Stimulated activated CD8-positive, alpha-beta memory T cell treated with anti-CD3 and anti-CD28 coated beads, Interleukin-12 subunit alpha, Interleukin-12 subunit beta, amount 100 ng/mL, for 4 hours (primary cell): Measurements from ENCODE around the gene ALOXE3.
A peak's percentile ranks its signal among the peaks of the same experiment; 100 is the strongest.
"Not testable (repeated sequence)": the region's sequence is repeated elsewhere in the genome, so short reads cannot be mapped to it uniquely, and the experiment has no call there.

ENCODE experiments used
- DNase-seq: peaks from one replicate; pipeline ENCODE4 v3.0.0-alpha.2; 2020; ENCODE audit warnings: low read depth

ALOXE3 gene

DNA sequence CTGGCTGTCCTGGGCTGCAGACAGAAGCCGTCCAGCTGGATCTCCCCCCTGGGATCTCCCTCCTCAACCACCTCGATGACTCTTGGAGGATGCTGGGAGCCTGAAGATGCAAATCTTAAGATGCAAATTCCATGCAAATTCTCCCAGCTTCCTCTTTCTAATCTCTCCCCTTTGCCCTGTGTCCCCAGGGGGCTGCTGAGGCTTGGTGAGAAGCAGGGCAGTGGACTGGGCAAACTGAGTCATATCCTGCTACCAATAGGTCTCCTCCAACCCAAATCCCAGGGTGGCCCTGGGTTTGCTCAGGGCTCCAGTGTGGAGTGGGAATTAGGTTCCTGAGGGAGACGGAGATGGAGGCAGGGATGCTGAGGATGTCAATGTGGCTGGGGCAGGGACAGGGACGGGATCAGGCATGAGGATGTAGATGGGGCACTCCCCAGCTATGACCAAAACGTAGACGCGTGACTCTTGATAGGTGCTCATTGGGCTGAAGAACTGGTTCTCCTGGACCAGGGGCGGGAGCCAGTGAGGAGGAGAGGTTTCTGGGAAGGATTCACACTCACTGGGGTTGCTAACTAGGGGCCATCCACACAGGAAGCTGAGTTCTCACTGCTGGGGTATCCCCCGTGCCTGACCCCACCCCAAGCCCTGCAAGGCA, 27.2 kb downstream of the ALOXE3 start:
- DNase-seq: no peak

- no peak for DNase-seq
These were observed 28.6 kb downstream of the ALOXE3 start for GRCh38 chr17:8089728-8090127.

DNA sequence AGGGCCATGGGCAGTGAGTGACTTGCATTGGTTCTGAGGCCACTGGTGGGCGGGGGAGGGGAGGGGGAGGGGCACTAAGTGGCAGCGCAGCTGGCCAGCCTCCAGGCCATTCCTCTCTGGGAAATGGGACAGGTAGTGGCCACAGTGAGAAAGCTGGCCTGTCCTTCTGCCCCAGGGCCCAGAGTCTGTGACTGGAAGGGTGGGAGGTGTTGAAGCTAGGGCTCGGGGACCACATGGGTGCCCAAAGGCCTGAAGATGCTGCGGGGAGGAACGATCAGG, 30.4 kb downstream of the ALOXE3 start:
- no peak for DNase-seq

- DNase-seq: no peak
These were observed 31.0 kb downstream of the ALOXE3 start, which contains the start of gene ALOX12B for GRCh38 chr17:8087075-8087951. Gene ALOX12B, minus strand, starts transcription at chr17:8087716. Its CDS starts 274 bp downstream, at chr17:8087442.

GRCh38 chr17:8084250-8084649, 34.1 kb downstream of the ALOXE3 start:
- DNase-seq: no peak

GRCh38 chr17:8082292-8082691, 36.0 kb downstream of the ALOXE3 start:
- no peak for DNase-seq

- no peak for DNase-seq
These were observed 36.4 kb downstream of the ALOXE3 start for GRCh38 chr17:8081876-8082275.

DNA sequence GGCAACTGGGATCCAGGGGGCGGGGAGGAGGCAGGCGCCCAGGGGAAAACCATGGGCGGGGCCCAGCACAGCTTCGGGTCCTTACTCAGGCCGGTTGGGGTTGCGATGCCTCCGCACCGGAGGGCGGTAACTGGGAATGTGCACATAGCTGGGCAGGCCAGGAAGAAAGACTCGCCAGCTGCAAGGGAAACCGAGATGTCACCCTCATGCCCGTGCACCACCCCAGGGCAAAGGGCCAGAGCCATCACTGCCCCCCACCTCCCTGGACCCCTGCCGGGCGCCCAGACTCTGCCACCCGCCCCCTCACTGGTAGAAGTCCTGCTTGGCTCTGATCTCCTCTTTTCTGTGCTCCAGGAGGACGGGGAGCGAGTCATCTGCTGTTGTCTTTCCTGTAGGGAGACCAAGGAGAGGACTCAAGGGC, 37.5 kb downstream of the ALOXE3 start:
- no peak for DNase-seq

- no peak for DNase-seq
These were observed 38.0 kb downstream of the ALOXE3 start for GRCh38 chr17:8080208-8080798.

- DNase-seq: peak; percentile 68
These were observed 38.8 kb downstream of the ALOXE3 start for GRCh38 chr17:8079291-8080207.

- DNase-seq: not testable (repeated sequence)
These were observed 40.4 kb downstream of the ALOXE3 start for GRCh38 chr17:8077939-8078338.

- no peak for DNase-seq
These were observed 41.6 kb downstream of the ALOXE3 start for GRCh38 chr17:8076502-8077266.

- DNase-seq: no peak
These were observed 42.6 kb downstream of the ALOXE3 start for GRCh38 chr17:8075574-8076342.

DNA sequence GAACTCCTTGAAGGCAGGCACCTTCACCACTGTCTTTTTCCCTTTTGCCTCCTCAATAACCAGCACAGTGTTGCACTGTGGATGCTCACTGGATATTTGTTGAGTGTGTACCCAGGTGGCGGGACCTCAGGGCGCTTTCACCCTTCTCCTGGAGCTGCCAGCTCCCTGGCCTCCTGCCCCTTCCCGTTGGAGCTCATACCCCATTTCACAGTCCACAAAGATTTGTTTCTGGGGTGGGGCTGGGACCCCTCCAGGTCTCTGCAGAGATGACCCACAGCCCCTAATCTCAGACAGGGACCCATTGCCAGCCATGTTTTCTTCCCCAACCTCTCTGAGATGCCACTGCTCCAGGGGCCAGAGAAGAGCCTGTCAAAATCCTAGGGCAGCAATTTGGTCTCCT, 43.2 kb downstream of the ALOXE3 start:
- no peak for DNase-seq

DNA sequence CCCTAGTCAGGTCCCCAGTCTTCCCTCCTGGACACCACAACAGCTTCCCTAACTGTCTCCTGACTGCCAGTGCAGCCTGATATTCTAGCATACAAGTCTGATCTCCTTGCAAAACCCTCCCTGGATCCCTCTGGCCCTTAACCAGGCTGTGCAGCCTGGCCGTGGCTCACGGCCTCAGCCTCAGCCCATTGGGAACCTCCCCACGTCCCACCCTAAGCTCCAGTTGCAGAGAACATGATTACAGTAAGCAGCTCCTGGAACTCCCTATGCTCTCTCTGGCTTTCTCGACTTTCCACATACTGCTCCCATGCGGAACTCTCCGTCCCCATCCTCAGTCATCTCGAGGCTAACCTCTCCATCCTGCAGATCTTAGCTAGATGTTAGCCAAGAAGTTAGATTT, 43.8 kb downstream of the ALOXE3 start:
- DNase-seq: no peak

- peak; percentile 71 for DNase-seq
These were observed 44.5 kb downstream of the ALOXE3 start for GRCh38 chr17:8073627-8074484.

GRCh38 chr17:8072729-8073461, 45.4 kb downstream of the ALOXE3 start:
- DNase-seq: no peak

GRCh38 chr17:8072341-8072728, 46.0 kb downstream of the ALOXE3 start:
- DNase-seq: no peak

DNA sequence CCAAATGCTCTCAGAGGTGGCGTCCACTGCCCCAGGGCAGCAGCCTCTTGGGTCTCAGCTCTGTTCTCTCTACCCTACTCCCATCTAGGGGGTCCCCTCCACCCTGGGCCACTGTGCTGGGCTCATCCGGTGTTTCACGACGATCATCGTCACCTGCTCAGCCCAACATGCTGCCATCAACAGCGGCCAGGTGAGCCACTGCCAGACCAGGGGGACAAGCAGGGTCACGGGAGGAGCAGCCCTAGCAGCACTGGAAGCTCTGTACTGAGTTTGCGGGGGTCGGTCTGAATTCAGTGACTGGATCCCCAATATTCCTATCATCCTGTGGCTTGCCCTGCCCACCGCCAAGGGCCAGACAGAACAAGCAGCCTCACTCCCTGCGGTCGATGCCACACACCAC, 46.8 kb downstream of the ALOXE3 start:
- no peak for DNase-seq
